ENCODE results near the gene RAMP1.

DNA sequence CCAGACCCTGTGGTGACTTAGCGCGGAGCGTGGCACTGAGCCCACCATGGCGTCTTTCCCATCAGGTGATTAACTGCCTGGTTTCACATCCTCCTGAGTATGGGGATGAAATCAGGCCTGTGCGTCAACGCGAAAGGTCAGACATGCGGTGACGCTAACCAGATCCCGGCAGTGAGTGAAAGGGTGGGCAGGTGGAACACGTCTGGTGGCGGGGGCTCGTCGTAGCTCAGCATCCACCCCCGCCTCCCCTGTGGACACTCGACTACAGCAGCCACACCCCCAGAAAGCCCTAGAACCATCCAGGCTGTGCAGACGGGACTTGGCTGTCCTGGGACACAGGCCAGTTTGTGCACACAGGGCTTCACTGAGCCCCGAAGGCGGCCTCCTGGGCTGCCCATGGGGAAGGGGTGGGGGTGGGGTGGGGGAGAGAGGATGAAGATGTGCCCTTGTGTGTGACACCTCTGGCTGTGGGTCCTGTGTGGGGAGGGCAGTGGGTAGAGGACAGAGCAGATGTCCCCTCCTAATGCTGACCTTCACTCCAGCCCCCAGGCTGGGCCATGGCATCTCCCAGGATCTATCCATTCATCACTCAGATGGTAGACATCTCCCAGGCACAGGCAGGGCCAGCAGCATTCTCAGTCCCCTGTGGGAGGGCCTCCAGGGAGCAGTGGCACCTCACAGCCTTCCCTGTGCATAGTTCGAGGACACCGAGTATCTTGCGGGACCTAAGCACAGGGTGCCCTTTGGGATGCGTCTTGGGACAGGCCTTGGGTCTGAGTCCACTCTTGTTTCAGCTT is 27.5 kb downstream of the RAMP1 start:
- TF ChIP-seq, protein P1, sequence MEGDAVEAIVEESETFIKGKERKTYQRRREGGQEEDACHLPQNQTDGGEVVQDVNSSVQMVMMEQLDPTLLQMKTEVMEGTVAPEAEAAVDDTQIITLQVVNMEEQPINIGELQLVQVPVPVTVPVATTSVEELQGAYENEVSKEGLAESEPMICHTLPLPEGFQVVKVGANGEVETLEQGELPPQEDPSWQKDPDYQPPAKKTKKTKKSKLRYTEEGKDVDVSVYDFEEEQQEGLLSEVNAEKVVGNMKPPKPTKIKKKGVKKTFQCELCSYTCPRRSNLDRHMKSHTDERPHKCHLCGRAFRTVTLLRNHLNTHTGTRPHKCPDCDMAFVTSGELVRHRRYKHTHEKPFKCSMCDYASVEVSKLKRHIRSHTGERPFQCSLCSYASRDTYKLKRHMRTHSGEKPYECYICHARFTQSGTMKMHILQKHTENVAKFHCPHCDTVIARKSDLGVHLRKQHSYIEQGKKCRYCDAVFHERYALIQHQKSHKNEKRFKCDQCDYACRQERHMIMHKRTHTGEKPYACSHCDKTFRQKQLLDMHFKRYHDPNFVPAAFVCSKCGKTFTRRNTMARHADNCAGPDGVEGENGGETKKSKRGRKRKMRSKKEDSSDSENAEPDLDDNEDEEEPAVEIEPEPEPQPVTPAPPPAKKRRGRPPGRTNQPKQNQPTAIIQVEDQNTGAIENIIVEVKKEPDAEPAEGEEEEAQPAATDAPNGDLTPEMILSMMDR (IDR thresholded peaks at IDR 0.05), result no peak
- TF ChIP-seq POLR2A (IDR thresholded peaks at IDR 0.05), result no peak

All from thyroid gland (tissue), 4 donors.